ENCODE measurements around the gene ECHS1. TPM values are rescaled to one million over a fixed set of nuclear protein-coding genes. Genes with fewer than 3 reads are reported as not detected.

ECHS1 gene
- total and polyA plus RNA-seq, 2 donors (not counting 3 experiments of a cell fraction or from before 2014, with no cell fraction given), result 46.2 to 108 TPM

DNA sequence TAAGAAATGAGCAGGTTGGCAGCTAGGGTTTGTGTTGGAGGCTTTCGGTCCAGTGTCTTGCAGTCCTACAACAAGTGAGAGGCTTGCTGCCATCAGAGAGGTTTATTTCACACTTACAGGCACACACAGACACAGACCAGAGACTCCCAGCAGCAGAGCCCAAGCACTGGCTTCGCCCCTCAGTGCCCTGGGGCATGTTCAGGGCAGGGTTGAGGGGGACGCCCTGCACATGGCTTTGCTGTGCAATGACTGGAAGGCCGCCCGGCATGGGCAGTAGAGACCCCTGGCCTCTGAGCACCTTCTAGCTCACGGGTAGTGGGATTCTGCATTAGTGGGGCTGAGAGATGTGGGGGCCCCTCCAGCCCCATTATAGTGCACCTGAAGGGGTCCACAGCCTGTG, 47.4 kb upstream of the ECHS1 start:
- no peak overlapping the region for H2AFZ ChIP-seq (ENCODE audit: low read depth, low read length)
- no peak for TF ChIP-seq MYC (IDR thresholded peaks at IDR 0.05; ENCODE audit: low read depth, low read length)
- TF ChIP-seq JUN (IDR thresholded peaks at IDR 0.05; ENCODE audit: borderline replicate concordance, insufficient read depth, insufficient read length, low read depth), result no peak
- TF ChIP-seq POLR2AphosphoS5 (IDR thresholded peaks at IDR 0.05; ENCODE audit: insufficient read depth, low read depth, low read length), result no peak
- TF ChIP-seq EZH2 (IDR thresholded peaks at IDR 0.05; ENCODE audit: borderline replicate concordance, low read depth, low read length, severe bottlenecking), result no peak
- TF ChIP-seq, protein P1, sequence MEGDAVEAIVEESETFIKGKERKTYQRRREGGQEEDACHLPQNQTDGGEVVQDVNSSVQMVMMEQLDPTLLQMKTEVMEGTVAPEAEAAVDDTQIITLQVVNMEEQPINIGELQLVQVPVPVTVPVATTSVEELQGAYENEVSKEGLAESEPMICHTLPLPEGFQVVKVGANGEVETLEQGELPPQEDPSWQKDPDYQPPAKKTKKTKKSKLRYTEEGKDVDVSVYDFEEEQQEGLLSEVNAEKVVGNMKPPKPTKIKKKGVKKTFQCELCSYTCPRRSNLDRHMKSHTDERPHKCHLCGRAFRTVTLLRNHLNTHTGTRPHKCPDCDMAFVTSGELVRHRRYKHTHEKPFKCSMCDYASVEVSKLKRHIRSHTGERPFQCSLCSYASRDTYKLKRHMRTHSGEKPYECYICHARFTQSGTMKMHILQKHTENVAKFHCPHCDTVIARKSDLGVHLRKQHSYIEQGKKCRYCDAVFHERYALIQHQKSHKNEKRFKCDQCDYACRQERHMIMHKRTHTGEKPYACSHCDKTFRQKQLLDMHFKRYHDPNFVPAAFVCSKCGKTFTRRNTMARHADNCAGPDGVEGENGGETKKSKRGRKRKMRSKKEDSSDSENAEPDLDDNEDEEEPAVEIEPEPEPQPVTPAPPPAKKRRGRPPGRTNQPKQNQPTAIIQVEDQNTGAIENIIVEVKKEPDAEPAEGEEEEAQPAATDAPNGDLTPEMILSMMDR (IDR thresholded peaks at IDR 0.05; ENCODE audit: extremely low read depth in 1 of 2, insufficient read depth in 1 of 2, low read depth in 1 of 2, low read length in 2 of 2), result no peak
- TF ChIP-seq, protein P2, sequence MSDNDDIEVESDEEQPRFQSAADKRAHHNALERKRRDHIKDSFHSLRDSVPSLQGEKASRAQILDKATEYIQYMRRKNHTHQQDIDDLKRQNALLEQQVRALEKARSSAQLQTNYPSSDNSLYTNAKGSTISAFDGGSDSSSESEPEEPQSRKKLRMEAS (IDR thresholded peaks at IDR 0.05; ENCODE audit: insufficient read depth, insufficient read length), result no peak
- TF ChIP-seq POLR2A (IDR thresholded peaks at IDR 0.05; ENCODE audit: low read depth, low read length), result no peak
- no peak for TF ChIP-seq GATA2 (IDR thresholded peaks at IDR 0.05; ENCODE audit: insufficient read depth, insufficient read length, low read depth, low read length)
- TF ChIP-seq FOS (IDR thresholded peaks at IDR 0.05; ENCODE audit: borderline replicate concordance, insufficient read depth, low read length), result no peak
- H3K4me2 ChIP-seq (ENCODE audit: insufficient read depth, low read length), result no peak overlapping the region
- no peak for DNase-seq (ENCODE audit: low read depth, low spot score)
- H3K4me3 ChIP-seq (replicated peaks in 1 of 3; ENCODE audit: insufficient read depth in 1 of 3, low read depth in 1 of 3, low read length in 3 of 3), result no peak overlapping the region
- H3K27me3 ChIP-seq (ENCODE audit: control insufficient read depth in 2 of 2, insufficient read depth in 2 of 2, low read length in 2 of 2), result peaks cover 8 to 9% of the 10 kb centered on the region in 2 experiments
- dilution Hi-C loops (cut with MboI; ENCODE audit: extremely low pct_ligation_motif_present, low sequenced_read_pairs) (no loop called here), intact Hi-C loops (cut with micrococcal nuclease) (no loop called here)
- no TSS peak for BruUV-seq (replicated peaks)
- H3K27ac ChIP-seq (ENCODE audit: insufficient read depth, low read depth, low read length), result no peak overlapping the region
- POLR2A ChIA-PET, result no interaction called here
- H3K79me2 ChIP-seq (ENCODE audit: control insufficient read depth, insufficient read depth, low read length), result no peaks in the 10 kb centered on the region
- H3K36me3 ChIP-seq (ENCODE audit: control insufficient read depth in 2 of 2, extremely low read depth in 1 of 2, insufficient read depth in 2 of 2, low read length in 2 of 2), result peaks cover 4 to 13% of the 10 kb centered on the region in 2 experiments
- H3K9me3 ChIP-seq (replicated peaks; ENCODE audit: control insufficient read depth, insufficient read depth, low read length), result no peaks in the 10 kb centered on the region
- CTCF ChIA-PET, result interaction anchor here (0.9 to 1.2 kb wide), 2 partner anchors 17 to 18 kb away, joined by 3 read pairs; no protein-coding TSS in a partner anchor
- H3K9me1 ChIP-seq (replicated peaks; ENCODE audit: control insufficient read depth, extremely low read depth, insufficient read depth, low read length), result no peaks in the 10 kb centered on the region
- no peaks in the 10 kb centered on the region for H3K4me1 ChIP-seq (ENCODE audit: control insufficient read depth, extremely low read depth, insufficient read depth, low read length)
- no peak overlapping the region for H3K9ac ChIP-seq (replicated peaks; ENCODE audit: extremely low read depth, insufficient read depth, low read length)
- H4K20me1 ChIP-seq (replicated peaks; ENCODE audit: control insufficient read depth, extremely low read depth, insufficient read depth, low read length), result no peaks in the 10 kb centered on the region
- FAIRE-seq, result no peak

All from endothelial cell of umbilical vein (primary cell).